DND-41 (cell line): ENCODE results near the gene TM9SF4.

ENCODE experiments used
- ATAC-seq: fragments of 200-7000 bp; cut with Tn5 transposase; 3 replicates; pipeline ENCODE4 v1.9.1; 2021; ENCODE audit warnings: low read depth; ENCODE audit not compliant: insufficient read depth
- DNase-seq: peaks from one replicate; pipeline ENCODE4 v3.0.0-alpha.2; 2020
- H2AFZ ChIP-seq: 2 replicates; pipeline ENCODE4 v1.6.0; 2012; ENCODE audit warnings: low read depth, low read length
- H3K27ac ChIP-seq: 2 replicates; pipeline ENCODE4 v1.5.1; 2012; ENCODE audit warnings: low read length, inconsistent platforms
- H3K27me3 ChIP-seq: fragments of 200-600 bp; sonication (generic); 2 replicates; pipeline ENCODE4 v1.6.0; 2012; ENCODE audit warnings: low read length, mild to moderate bottlenecking, inconsistent platforms; ENCODE audit not compliant: insufficient read depth, poor library complexity
- H3K36me3 ChIP-seq: 2 replicates; pipeline ENCODE4 v1.5.1; 2012; ENCODE audit warnings: low read length, inconsistent platforms; ENCODE audit not compliant: insufficient read depth
- H3K4me1 ChIP-seq: 2 replicates; pipeline ENCODE4 v1.5.1; 2012; ENCODE audit warnings: mild to moderate bottlenecking, low read length; ENCODE audit not compliant: insufficient read depth
- H3K4me2 ChIP-seq: 2 replicates; pipeline ENCODE4 v1.6.0; 2012; ENCODE audit warnings: mild to moderate bottlenecking, moderate library complexity, low read length, inconsistent platforms; ENCODE audit not compliant: insufficient read depth
- H3K4me3 ChIP-seq, 2 experiments: fragments of 200-600 bp in 1 of 2; shearing (Covaris generic) in 1 of 2; 2 replicates each; pipeline ENCODE4 v1.5.1; 2012 to 2016; ENCODE audit warnings: inconsistent platforms in 2 of 2, low read length in 2 of 2, mild to moderate bottlenecking in 2 of 2, low read depth in 1 of 2, moderate library complexity in 1 of 2
- H3K79me2 ChIP-seq: 2 replicates; pipeline ENCODE4 v1.6.0; 2012; ENCODE audit warnings: low read length, inconsistent platforms; ENCODE audit not compliant: insufficient read depth
- H3K9ac ChIP-seq: 2 replicates; pipeline ENCODE4 v1.6.0; 2012; ENCODE audit warnings: low read depth, mild to moderate bottlenecking, inconsistent platforms, low read length, moderate library complexity
- H3K9me3 ChIP-seq: 2 replicates; pipeline ENCODE4 v1.5.1; 2012; ENCODE audit warnings: low read length, moderate library complexity, mild to moderate bottlenecking, inconsistent platforms; ENCODE audit not compliant: insufficient read depth, severe bottlenecking
- H4K20me1 ChIP-seq: 2 replicates; pipeline ENCODE4 v1.6.0; 2012; ENCODE audit warnings: low read length; ENCODE audit not compliant: insufficient read depth
- CTCF ChIP-seq: IDR thresholded peaks from 2 replicates; pipeline ENCODE4 v1.5.1; 2012; ENCODE audit warnings: borderline replicate concordance, low read length, moderate library complexity, mild to moderate bottlenecking; ENCODE audit not compliant: poor library complexity, severe bottlenecking; ENCODE audit errors: extremely low read depth
- EZH2 ChIP-seq: IDR thresholded peaks from 3 replicates; pipeline ENCODE4 v1.6.1; 2012; ENCODE audit warnings: borderline replicate concordance, low read depth, mild to moderate bottlenecking, moderate library complexity, low read length, inconsistent platforms; ENCODE audit not compliant: severe bottlenecking

The TM9SF4 gene

GRCh38 chr20:32080783-32081182 lies 28.7 kb upstream of the TM9SF4 start:
- Histone ChIP-seq H3K27ac (no peak overlapping the region), H4K20me1 (no peaks in the 10 kb centered on the region; the same call in 1 of the 2 replicates), H3K4me1 (no peaks in the 10 kb centered on the region), H3K36me3 (no peaks in the 10 kb centered on the region), H3K4me3 (no peak overlapping the region), H2AFZ (no peak overlapping the region), H3K79me2 (no peaks in the 10 kb centered on the region), H3K4me2 (no peak overlapping the region), H3K9me3 (no peaks in the 10 kb centered on the region), H3K9ac (no peak overlapping the region), H3K27me3 (peaks cover 34% of the 10 kb centered on the region)
- TF ChIP-seq EZH2 (no peak), CTCF (no peak)
- ATAC-seq (no peak), DNase-seq (no peak)

GRCh38 chr20:32083469-32083868 lies 26.0 kb upstream of the TM9SF4 start:
- Histone ChIP-seq H4K20me1 (no peaks in the 10 kb centered on the region; the same call in 1 of the 2 replicates), H2AFZ (no peak overlapping the region), H3K79me2 (no peaks in the 10 kb centered on the region), H3K4me1 (no peaks in the 10 kb centered on the region), H3K4me2 (no peak overlapping the region), H3K9me3 (no peaks in the 10 kb centered on the region), H3K36me3 (no peaks in the 10 kb centered on the region), H3K27ac (no peak overlapping the region), H3K4me3 (no peak overlapping the region), H3K27me3 (peaks cover 34% of the 10 kb centered on the region), H3K9ac (no peak overlapping the region)
- TF ChIP-seq CTCF (no peak), EZH2 (no peak)
- no peak for ATAC-seq
- DNase-seq: no peak

DNA sequence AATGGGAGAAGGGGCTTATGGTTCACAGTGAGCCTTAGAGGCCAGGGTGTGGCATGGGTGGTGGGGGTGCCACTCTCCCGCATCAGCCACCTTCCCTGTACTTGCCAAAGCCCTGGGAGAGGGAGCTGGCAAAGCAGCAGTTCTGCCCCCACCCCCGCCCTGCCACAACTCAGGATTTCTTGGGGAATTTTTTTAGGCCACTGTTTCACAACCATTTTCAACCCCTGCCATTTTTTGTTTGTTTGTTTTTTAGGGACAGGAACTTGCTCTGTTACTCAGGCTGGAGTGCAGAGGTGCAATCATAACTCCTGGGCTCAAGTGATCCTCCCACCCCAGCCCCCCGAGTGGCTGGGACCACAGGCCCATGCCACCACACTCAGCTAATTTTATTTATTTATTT lies 22.4 kb upstream of the TM9SF4 start:
- Histone ChIP-seq H3K9ac (no peak overlapping the region), H3K36me3 (no peaks in the 10 kb centered on the region), H3K27ac (no peak overlapping the region), H3K4me3 (no peak overlapping the region), H3K4me2 (no peak overlapping the region), H3K79me2 (no peaks in the 10 kb centered on the region), H3K27me3 (peaks cover 26% of the 10 kb centered on the region), H2AFZ (no peak overlapping the region), H4K20me1 (no peaks in the 10 kb centered on the region; the same call in none of the 2 replicates), H3K9me3 (no peaks in the 10 kb centered on the region), H3K4me1 (no peaks in the 10 kb centered on the region)
- ATAC-seq (no peak), DNase-seq (no peak)
- TF ChIP-seq EZH2: no peak
- no peak for TF ChIP-seq CTCF

- TF ChIP-seq CTCF (no peak), EZH2 (no peak)
- Histone ChIP-seq H3K4me3 (no peak overlapping the region), H3K36me3 (no peaks in the 10 kb centered on the region), H3K4me1 (no peaks in the 10 kb centered on the region), H3K79me2 (no peaks in the 10 kb centered on the region), H3K9me3 (no peaks in the 10 kb centered on the region), H3K27ac (no peak overlapping the region), H2AFZ (no peak overlapping the region), H3K27me3 (peaks cover 26% of the 10 kb centered on the region), H3K4me2 (no peak overlapping the region), H4K20me1 (no peaks in the 10 kb centered on the region; the same call in none of the 2 replicates), H3K9ac (no peak overlapping the region)
- DNase-seq (no peak), ATAC-seq (no peak)
Observed at GRCh38 chr20:32088759-32089158, 20.8 kb upstream of the TM9SF4 start.
